Stimulated activated naive CD8-positive, alpha-beta T cell treated with anti-CD3 and anti-CD28 coated beads, Interleukin-15, amount 100 ng/mL, for 72 hours (primary cell): ENCODE measurements around the gene MT2A.

Source experiments
- ATAC-seq: fragments of 150-1000 bp; cut with Tn5 transposase; 2 replicates; pipeline ENCODE4 v1.10.0; 2021; ENCODE audit warnings: mild to moderate bottlenecking, moderate library complexity
- DNase-seq, 2 donors: peaks; one replicate each; pipeline ENCODE4 v3.0.0; 2021 to 2022
- H3K27ac Mint-ChIP-seq, 2 donors: one replicate each; pipeline ENCODE4 v1.8.0; 2022; ENCODE audit warnings: mild to moderate bottlenecking in 2 of 2, mixed read lengths in 2 of 2, moderate library complexity in 2 of 2
- H3K27me3 Mint-ChIP-seq: one replicate; pipeline ENCODE4 v1.8.0; 2022; ENCODE audit warnings: mixed read lengths
- H3K4me1 Mint-ChIP-seq: one replicate; pipeline ENCODE4 v1.8.0; 2022; ENCODE audit warnings: mild to moderate bottlenecking, mixed read lengths
- H3K4me3 Mint-ChIP-seq, 2 donors: one replicate each; pipeline ENCODE4 v1.8.0; 2022; ENCODE audit warnings: mild to moderate bottlenecking in 2 of 2, mixed read lengths in 2 of 2, moderate library complexity in 1 of 2
- H3K9me3 Mint-ChIP-seq, 2 donors: one replicate each; pipeline ENCODE4 v1.8.0; 2022; ENCODE audit warnings: mixed read lengths in 2 of 2

The MT2A gene

DNA sequence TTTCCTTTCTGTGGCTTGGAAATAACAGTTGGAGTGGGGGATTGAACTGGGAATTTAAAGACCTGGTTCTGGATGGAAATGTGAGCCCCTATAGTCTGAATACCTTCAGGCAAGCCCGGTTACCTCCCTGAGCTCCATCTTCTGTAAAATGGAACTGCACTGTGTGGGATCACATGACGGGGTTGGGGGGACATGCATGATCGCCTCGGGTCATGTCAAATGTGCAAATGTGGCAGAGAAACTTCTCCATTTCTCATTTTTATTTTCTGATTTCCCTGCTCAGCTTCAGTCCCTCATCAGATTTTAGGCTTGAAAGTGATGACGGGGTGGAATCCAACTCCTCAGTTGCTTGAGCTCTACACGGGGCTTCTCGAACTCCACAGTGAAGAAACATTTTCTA lies 44.8 kb downstream of the MT2A start:
- Mint-ChIP-seq H3K4me1 (peaks cover 8% of the 10 kb centered on the region), H3K9me3 (no peaks in the 10 kb centered on the region), H3K27ac (no peak overlapping the region), H3K4me3 (no peak overlapping the region), H3K27me3 (peaks cover 38% of the 10 kb centered on the region)
- ATAC-seq (no peak), DNase-seq (no peak)

DNA sequence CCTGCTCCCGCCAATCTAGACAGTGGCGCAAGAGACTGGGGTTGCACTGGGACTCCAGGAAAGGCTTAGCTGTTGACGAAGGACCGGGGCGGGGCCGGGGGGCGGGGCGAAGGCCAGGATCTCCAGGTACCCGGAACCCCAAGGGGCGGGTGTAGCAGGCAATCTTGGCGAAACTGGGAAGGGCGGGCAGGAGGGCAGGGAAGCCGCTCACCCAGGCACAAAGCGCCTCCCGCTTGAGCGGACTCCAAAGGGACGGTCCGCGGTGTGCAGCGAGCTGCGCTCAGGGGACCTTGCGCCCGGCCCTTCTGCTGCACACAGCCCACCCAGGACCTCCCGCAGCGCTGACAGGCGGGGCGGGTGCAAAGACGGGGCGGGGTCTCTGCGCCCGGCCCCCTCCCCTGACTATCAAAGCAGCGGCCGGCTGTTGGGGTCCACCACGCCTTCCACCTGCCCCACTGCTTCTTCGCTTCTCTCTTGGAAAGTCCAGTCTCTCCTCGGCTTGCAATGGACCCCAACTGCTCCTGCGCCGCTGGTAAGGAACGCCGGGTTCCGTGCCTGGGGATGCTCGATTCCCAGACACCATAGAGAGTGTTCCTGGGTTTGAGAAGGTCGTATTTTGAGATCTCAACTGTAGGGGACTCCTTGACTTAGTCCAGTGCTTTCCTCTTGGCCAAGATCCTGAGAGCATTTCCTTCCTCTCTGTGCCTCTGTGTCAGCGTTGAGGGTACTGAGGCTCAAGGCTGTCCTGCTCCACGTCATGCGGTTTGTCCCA lies 49.4 kb downstream of the MT2A start, which contains the start of gene MT1F:
Gene MT1F (plus strand): TSS at position 405 of the 772 bp plus-strand sequence. CDS start 100 bp downstream, at position 505.
- ATAC-seq: peak; percentile 80
- Mint-ChIP-seq H3K27ac (peak within 1 kb of the TSS; percentile 77 to 91), H3K4me3 (peak within 1 kb of the TSS; percentile 96 to 97), H3K27me3 (peaks cover 5% of the 10 kb centered on the region), H3K4me1 (peaks cover 36% of the 10 kb centered on the region), H3K9me3 (no peaks in the 10 kb centered on the region)
- peak; percentile 43 to 80 for DNase-seq

DNA sequence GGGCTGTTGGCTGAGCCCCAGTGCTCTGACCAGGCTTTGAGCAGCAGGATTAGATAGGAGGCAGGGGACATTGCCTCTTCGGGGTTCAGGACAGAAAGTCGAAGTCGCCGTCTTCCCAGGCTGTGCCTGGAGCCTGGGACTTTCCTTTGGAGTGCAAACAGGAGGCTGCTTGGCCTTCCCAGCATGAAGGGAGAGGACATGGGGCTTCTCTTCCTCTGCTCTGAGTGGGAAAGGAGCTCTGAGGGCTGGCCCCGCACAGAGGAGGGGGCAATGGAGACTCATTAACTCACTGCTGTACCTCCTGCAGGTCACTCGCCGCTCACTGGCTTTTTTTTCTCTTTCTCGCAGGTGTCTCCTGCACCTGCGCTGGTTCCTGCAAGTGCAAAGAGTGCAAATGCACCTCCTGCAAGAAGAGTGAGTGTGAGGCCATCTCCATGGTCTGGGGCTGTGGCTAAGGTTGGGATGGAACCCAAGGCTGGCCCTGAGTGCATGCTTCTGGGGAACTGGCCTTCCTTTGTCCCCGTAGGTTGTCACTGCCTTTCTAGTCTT lies 50.0 kb downstream of the MT2A start:
- Mint-ChIP-seq H3K27ac (peak overlapping the region in 1 of 2 donors; percentile 77), H3K4me1 (peaks cover 39% of the 10 kb centered on the region), H3K27me3 (no peaks in the 10 kb centered on the region), H3K4me3 (peak overlapping the region; percentile 96 to 97), H3K9me3 (no peaks in the 10 kb centered on the region)
- DNase-seq (no peak), ATAC-seq (no peak)
